Kidney (tissue), 14 donors: Measurements from ENCODE around the gene VPS18. TPM values are rescaled to one million over a fixed set of nuclear protein-coding genes. Genes with fewer than 3 reads are reported as not detected.

Experiments
- DNase-seq, 5 donors: peaks; one replicate each; pipeline ENCODE4 v3.0.0-alpha.2; 2013 to 2020
- FAIRE-seq: peaks from 2 replicates; lab custom pipeline; 2012; peaks lifted over from hg19 to GRCh38; lab: Jason Lieb, UNC
- H3K27ac ChIP-seq, 2 donors: one replicate each; pipeline ENCODE4 v1.7.0; 2013; ENCODE audit warnings: low read depth in 2 of 2, low read length in 2 of 2, inconsistent platforms in 1 of 2
- H3K27me3 ChIP-seq: one replicate; pipeline ENCODE4 v1.7.1; 2013; ENCODE audit warnings: low read length, inconsistent platforms; ENCODE audit not compliant: control insufficient read depth, insufficient read depth
- H3K36me3 ChIP-seq, 3 donors: one replicate each; pipeline versions ENCODE4 v1.7.0 to v1.7.1; 2013; ENCODE audit warnings: low read length in 3 of 3, control low read depth in 1 of 3, inconsistent platforms in 1 of 3; ENCODE audit not compliant: insufficient read depth in 3 of 3, control insufficient read depth in 2 of 3
- H3K4me1 ChIP-seq, 3 donors: one replicate each; pipeline versions ENCODE4 v1.7.0 to v1.7.1; 2013; ENCODE audit warnings: low read length in 3 of 3, inconsistent platforms in 1 of 3, low read depth in 1 of 3; ENCODE audit not compliant: control insufficient read depth in 2 of 3, insufficient read depth in 2 of 3
- H3K4me3 ChIP-seq, 3 donors: one replicate each; pipeline versions ENCODE4 v1.7.0 to v1.8.1; 2013; ENCODE audit warnings: low read length in 3 of 3, control low read depth in 1 of 3, inconsistent platforms in 1 of 3
- H3K9ac ChIP-seq, 3 donors: one replicate each; pipeline versions ENCODE4 v1.7.0 to v1.7.1; 2013; ENCODE audit warnings: low read length in 3 of 3, control low read depth in 1 of 3, inconsistent platforms in 1 of 3
- H3K9me3 ChIP-seq, 3 donors: one replicate each; pipeline versions ENCODE4 v1.7.0 to v1.7.1; 2013; ENCODE audit warnings: low read length in 3 of 3, control low read depth in 1 of 3, inconsistent platforms in 1 of 3; ENCODE audit not compliant: control insufficient read depth in 2 of 3, insufficient read depth in 1 of 3
- CTCF ChIP-seq: IDR thresholded peaks from 3 replicates; pipeline ENCODE4 v1.5.1; 2012; ENCODE audit warnings: mild to moderate bottlenecking, moderate library complexity, borderline replicate concordance; ENCODE audit not compliant: insufficient read depth; ENCODE audit errors: extremely low read depth
- intact Hi-C: fragments of 100-400 bp; cut with DNase I; formaldehyde crosslinking; loops from one replicate; pipeline ENCODE4 v1.11.1; 2022
- polyA plus RNA-seq: library from polyadenylated mRNA; stranded (reverse); fragments of 350-450 nt; fragmentation: Illumina TruSeq; extraction: RNeasy Lipid Tissue Mini Kit (QIAGEN cat#74804); gene quantifications from one replicate; pipeline ENCODE4 v1.2.3, GENCODE V29; 2014; ENCODE audit warnings: low read depth, low replicate concordance; ENCODE audit not compliant: insufficient read depth
- total RNA-seq: library from RNA; stranded (reverse); fragmentation: NEBNext Ultra II Directional; extraction: Animal tissue kit (Norgen Biotek cat#: 25700); gene quantifications from one replicate; pipeline ENCODE4 v1.2.1, GENCODE V29; 2021
- donor health status: control.
- donor health status: control.
- donor health status: control.
- donor health status: control.
- donor health status: control.
- donor health status: DM: yes; HTN: yes; CAD: no.
- donor health status: Normal renal cell carcinoma (clear cell type).

Gene VPS18
- total and polyA plus RNA-seq, 2 donors from 2014 or later: 21.9 to 28.1 TPM

GRCh38 chr15:40869686-40870085 lies 24.6 kb upstream of the VPS18 start:
- H3K27me3 ChIP-seq: no peaks in the 10 kb centered on the region
- no peak overlapping the region for H3K9ac ChIP-seq
- peaks cover 0 to 10% (median 0%) of the 10 kb centered on the region in 3 donors for H3K4me1 ChIP-seq
- no peak overlapping the region for H3K4me3 ChIP-seq
- FAIRE-seq (no peak), DNase-seq (no peak)
- H3K36me3 ChIP-seq: no peaks in the 10 kb centered on the region
- TF ChIP-seq CTCF: no peak
- intact Hi-C loops: no loop called here
- H3K27ac ChIP-seq: no peak overlapping the region
- no peaks in the 10 kb centered on the region for H3K9me3 ChIP-seq

GRCh38 chr15:40870716-40871115 lies 23.5 kb upstream of the VPS18 start:
- H3K9me3 ChIP-seq: no peaks in the 10 kb centered on the region
- no peak for TF ChIP-seq CTCF
- no peaks in the 10 kb centered on the region for H3K27me3 ChIP-seq
- no peaks in the 10 kb centered on the region for H3K36me3 ChIP-seq
- DNase-seq (peak in 1 of 5 donors; percentile 29), FAIRE-seq (no peak)
- H3K4me3 ChIP-seq: no peak overlapping the region
- H3K4me1 ChIP-seq: peaks cover 0 to 10% (median 0%) of the 10 kb centered on the region in 3 donors
- H3K9ac ChIP-seq: no peak overlapping the region
- H3K27ac ChIP-seq: no peak overlapping the region
- intact Hi-C loops: no loop called here

- intact Hi-C loops: no loop called here
- TF ChIP-seq CTCF: no peak
- Histone ChIP-seq H3K27ac (peak overlapping the region; percentile 26 to 76), H3K4me1 (peaks cover 0 to 7% (median 0%) of the 10 kb centered on the region in 3 donors), H3K27me3 (no peaks in the 10 kb centered on the region), H3K36me3 (no peaks in the 10 kb centered on the region), H3K9ac (peak overlapping the region in 1 of 3 donors; percentile 29), H3K9me3 (no peaks in the 10 kb centered on the region), H3K4me3 (no peak overlapping the region)
- DNase-seq (peak; percentile 73 to 89 (median 81)), FAIRE-seq (no peak)
Measured at GRCh38 chr15:40871749-40872617, 22.3 kb upstream of the VPS18 start.
